Upper lobe of left lung (tissue), 4 donors: ENCODE results near the gene ETFA.

Experiments
- POLR2AphosphoS5 ChIP-seq, 2 donors: sonication (generic); formaldehyde crosslinking; IDR thresholded peaks; one replicate each; pipeline ENCODE4 v1.5.1; 2017; ENCODE audit warnings: antibody characterized with exemption in 2 of 2
- TF ChIP-seq, protein P1 (sequence below), 6 experiments: fragments of 450-650 bp in 4 of 6; fragments of 200-600 bp in 2 of 6; sonication (generic) in 2 of 6; IDR thresholded peaks; one replicate each; pipeline ENCODE4 v1.5.1; 2016 to 2019; ENCODE audit warnings: antibody characterized with exemption in 6 of 6

DNA sequence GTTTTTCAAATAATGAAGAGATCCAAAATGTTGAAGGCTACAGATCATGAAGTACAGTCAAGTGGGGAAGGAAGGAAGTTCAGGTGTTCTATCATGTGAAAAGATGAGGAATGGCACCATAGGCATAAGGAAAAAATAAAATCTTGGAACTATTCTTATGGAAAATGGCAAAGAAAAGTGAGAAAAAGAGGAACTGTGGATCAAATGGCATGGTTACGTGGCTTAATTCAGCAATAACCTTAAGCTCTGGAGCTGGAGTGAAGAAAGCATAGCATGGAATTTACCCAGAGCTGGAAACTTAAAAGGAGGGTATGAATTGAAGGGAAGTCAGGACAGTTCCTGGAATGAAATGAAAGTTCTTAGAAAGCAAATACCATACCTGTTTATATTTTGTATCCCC is 14.4 kb downstream of the ETFA start:
- no peak for TF ChIP-seq POLR2AphosphoS5 (IDR thresholded peaks at IDR 0.05)
- TF ChIP-seq, protein P1, sequence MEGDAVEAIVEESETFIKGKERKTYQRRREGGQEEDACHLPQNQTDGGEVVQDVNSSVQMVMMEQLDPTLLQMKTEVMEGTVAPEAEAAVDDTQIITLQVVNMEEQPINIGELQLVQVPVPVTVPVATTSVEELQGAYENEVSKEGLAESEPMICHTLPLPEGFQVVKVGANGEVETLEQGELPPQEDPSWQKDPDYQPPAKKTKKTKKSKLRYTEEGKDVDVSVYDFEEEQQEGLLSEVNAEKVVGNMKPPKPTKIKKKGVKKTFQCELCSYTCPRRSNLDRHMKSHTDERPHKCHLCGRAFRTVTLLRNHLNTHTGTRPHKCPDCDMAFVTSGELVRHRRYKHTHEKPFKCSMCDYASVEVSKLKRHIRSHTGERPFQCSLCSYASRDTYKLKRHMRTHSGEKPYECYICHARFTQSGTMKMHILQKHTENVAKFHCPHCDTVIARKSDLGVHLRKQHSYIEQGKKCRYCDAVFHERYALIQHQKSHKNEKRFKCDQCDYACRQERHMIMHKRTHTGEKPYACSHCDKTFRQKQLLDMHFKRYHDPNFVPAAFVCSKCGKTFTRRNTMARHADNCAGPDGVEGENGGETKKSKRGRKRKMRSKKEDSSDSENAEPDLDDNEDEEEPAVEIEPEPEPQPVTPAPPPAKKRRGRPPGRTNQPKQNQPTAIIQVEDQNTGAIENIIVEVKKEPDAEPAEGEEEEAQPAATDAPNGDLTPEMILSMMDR (IDR thresholded peaks at IDR 0.05): no peak
